ES-I3 (cell line): Measurements from ENCODE around the gene UBXN6.
A peak's percentile ranks its signal among the peaks of the same experiment; 100 is the strongest.

Experiments used
- H3K36me3 ChIP-seq: 2 replicates; pipeline ENCODE4 v1.6.1; 2013; ENCODE audit warnings: mild to moderate bottlenecking, low read length, control low read depth, moderate library complexity; ENCODE audit not compliant: insufficient read depth
- H3K4me1 ChIP-seq: 2 replicates; pipeline ENCODE4 v1.6.1; 2013; ENCODE audit warnings: mild to moderate bottlenecking, control low read depth, low read length; ENCODE audit not compliant: insufficient read depth
- H3K9ac ChIP-seq: 2 replicates; pipeline ENCODE4 v1.6.1; 2013; ENCODE audit warnings: low read depth, mild to moderate bottlenecking, low read length, moderate library complexity
- H3K9me3 ChIP-seq: 2 replicates; pipeline ENCODE4 v1.6.1; 2013; ENCODE audit warnings: mild to moderate bottlenecking, low read length, moderate library complexity; ENCODE audit not compliant: control insufficient read depth, insufficient read depth

The UBXN6 gene

DNA sequence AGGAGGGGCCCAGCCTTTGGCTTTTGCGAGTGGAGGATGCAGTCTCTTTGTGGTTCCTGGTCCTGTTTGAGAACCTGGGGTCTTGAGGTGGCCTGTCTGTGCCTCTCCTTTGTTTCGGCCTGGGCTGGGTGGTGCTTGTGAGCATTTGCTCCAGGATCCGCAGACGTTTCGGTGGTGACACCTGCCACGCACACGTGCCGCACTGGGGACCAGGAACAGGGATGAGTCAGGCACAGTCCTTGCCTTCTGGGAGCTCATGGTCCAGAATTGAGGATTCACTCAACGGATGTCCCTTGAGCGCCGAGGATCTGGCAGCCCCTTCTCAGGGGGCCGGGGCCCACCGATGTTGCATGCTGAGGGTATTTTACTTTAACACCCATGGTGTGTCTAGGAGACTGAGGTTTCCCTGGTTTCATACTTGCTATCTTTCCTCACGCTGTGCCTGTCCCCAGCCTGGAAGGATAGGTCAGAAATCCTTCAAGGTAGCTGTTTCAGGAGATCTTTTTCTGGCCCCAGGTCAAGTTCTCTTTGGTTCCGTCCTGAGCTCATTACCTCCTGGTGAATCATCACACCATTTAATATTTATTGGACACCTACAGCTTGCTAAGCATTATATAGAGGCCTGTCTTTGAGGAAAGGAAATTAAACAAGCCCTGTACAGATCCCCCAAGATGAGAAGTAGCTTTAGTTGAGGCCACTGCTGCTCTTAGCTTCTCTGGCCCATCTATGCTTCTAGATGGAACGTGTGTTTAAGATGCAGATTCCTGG is 19.6 kb upstream of the UBXN6 start:
- H3K36me3 ChIP-seq, result peaks cover 16% of the 10 kb centered on the region
- H3K4me1 ChIP-seq, result no peaks in the 10 kb centered on the region
- no peaks in the 10 kb centered on the region for H3K9me3 ChIP-seq
- no peak overlapping the region for H3K9ac ChIP-seq

DNA sequence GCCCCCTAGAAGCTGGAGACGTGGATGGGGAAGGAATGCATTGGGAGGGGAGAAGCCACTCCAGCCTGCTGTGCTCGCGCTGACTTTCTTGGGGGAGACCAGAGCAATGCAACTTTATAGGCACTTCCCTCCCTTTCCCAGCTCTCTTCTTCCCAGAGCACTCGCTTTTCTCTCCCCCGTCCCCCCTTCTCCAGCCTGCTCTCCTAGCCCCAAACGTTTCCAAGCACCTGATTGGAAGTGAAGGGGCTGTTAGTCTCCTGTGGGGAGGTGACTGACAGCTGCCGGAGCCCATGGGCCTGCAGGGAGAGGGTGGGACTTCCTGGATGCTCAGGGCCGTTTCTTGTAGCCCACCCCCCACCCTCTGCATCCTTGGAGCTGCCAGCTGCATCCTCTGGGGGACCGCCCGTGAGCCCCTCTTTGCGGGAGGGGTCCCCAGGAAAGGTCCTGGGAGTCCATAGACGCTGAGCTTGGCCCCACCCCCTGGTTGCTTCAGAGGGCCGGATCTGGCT is 17.0 kb upstream of the UBXN6 start:
- H3K36me3 ChIP-seq, result peaks cover 15% of the 10 kb centered on the region
- H3K9ac ChIP-seq, result peak overlapping the region; percentile 59
- no peaks in the 10 kb centered on the region for H3K9me3 ChIP-seq
- H3K4me1 ChIP-seq, result no peaks in the 10 kb centered on the region

GRCh38 chr19:4473763-4474513 is 16.3 kb upstream of the UBXN6 start:
- no peaks in the 10 kb centered on the region for H3K9me3 ChIP-seq
- H3K36me3 ChIP-seq, result peaks cover 15% of the 10 kb centered on the region
- no peaks in the 10 kb centered on the region for H3K4me1 ChIP-seq
- peak overlapping the region; percentile 59 for H3K9ac ChIP-seq

- Histone ChIP-seq H3K9me3 (no peaks in the 10 kb centered on the region), H3K36me3 (peaks cover 15% of the 10 kb centered on the region), H3K9ac (peak overlapping the region; percentile 79), H3K4me1 (no peaks in the 10 kb centered on the region)
Measured at GRCh38 chr19:4473011-4473762, 15.6 kb upstream of the UBXN6 start.

GRCh38 chr19:4472174-4472974 is 14.8 kb upstream of the UBXN6 start, which contains the start of gene HDGFL2:
TSS of gene HDGFL2 (plus strand) at chr19:4472297. CDS start at chr19:4472351, 54 bp downstream.
- Histone ChIP-seq H3K4me1 (no peaks in the 10 kb centered on the region), H3K9me3 (no peaks in the 10 kb centered on the region)

DNA sequence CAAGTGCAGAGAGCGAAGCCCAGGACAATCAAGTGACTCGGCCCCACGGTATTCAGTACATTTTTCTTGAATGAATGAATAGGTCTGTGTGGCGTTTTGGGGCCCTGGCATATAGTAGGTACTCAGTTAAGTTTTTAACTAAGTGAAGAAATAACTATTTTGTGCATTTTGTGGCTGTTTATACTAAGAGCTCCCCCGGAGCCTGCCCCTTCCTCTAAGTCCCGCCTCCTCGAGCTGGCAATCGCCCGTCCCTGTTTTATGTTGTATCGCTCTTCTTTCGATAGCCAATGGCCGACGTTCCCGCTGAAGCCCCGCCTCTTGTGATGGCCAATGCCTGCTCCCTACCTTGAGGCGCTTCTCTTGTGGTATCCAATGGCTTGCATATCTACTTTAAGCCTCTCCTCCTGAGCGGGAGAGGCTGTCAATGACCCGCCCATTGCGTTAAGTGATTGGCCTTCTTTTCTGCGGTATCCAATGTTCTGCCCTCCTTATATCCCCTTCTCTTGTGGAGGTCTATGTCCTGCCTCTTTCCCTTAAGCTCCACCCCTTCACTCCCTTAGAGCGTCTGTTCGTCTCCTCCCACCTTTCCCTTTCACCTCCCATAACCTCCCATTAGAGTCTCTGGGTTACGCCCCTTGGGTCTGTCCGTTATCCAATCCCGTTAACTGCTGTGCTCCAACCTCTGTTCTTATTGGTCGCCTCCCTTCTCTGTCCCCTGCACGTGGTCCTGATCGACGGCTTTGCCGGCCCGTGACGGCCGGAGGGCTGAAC is 14.0 kb upstream of the UBXN6 start:
- Histone ChIP-seq H3K36me3 (peaks cover 10% of the 10 kb centered on the region), H3K9ac (peak overlapping the region; percentile 90), H3K9me3 (no peaks in the 10 kb centered on the region), H3K4me1 (no peaks in the 10 kb centered on the region)

More at GRCh38 chr19:4472174-4472974, 14.8 kb upstream of the UBXN6 start, which contains the start of gene HDGFL2:
- Histone ChIP-seq H3K36me3 (peaks cover 14% of the 10 kb centered on the region), H3K9ac (peak within 1 kb of the TSS; percentile 90)

DNA sequence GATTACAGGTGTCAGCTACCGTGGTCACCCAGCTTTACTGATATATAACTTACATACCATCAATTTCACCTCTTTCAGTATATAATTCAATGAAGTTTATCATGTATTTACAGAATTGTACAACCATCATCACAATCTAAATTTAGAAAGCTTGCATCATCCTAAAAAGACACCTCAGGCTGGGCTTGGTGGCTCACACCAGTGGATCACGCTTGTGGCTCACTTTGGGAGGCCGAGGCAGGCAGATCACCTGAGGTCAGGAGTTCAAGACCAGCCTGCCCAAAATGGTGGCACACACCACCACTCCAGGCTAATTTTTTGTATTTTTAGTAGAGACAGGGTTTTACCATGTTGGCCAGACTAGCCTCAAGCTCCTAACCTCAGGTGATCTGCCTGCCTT is 10.2 kb upstream of the UBXN6 start:
- H3K9me3 ChIP-seq, result no peaks in the 10 kb centered on the region
- H3K9ac ChIP-seq, result no peak overlapping the region
- no peaks in the 10 kb centered on the region for H3K36me3 ChIP-seq
- H3K4me1 ChIP-seq, result no peaks in the 10 kb centered on the region

DNA sequence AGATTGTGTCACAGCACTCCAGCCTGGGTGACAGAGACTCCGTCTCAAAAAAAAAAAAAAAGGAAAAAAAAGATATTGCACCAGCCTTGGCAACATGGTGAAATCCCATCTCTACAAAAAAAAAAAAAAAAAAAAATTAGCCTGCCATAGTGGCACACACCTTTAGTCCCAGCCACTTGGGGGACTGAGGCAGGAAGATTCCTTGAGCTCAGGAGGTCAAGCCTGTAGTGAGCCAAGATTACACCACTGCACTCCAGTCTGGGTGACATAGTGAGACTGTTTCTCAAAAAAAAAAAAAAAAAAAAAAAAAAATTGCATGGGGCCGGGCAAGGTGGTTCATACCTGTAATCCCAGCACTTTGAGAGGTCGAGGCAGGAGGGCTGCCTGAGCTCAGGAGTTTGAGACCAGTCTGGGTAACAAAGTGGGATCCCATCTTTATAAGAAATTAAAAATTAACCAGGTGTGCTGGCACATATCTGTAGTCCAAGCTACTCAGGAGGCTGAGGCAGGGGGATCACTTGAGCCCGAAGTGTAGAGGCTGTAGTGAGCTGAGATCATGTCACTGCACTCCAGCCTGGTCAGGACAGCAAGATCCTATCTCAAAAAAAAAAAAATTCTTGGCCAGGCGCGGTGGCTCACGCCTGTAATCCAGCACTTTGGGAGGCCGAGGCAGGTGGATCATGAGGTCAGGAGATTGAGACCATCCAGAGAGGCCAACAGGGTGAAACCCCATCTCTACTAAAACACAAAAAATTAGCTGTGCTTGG is 7.4 kb upstream of the UBXN6 start:
- Histone ChIP-seq H3K9ac (no peak overlapping the region), H3K36me3 (no peaks in the 10 kb centered on the region), H3K4me1 (no peaks in the 10 kb centered on the region), H3K9me3 (no peaks in the 10 kb centered on the region)

- Histone ChIP-seq H3K36me3 (no peaks in the 10 kb centered on the region), H3K9ac (peak overlapping the region; percentile 69; the same call in 1 of the 2 replicates), H3K9me3 (no peaks in the 10 kb centered on the region), H3K4me1 (no peaks in the 10 kb centered on the region; the same call in 1 of the 2 replicates)
Measured at GRCh38 chr19:4456843-4457653, 546 bp downstream of the UBXN6 start.

GRCh38 chr19:4456476-4456842 is 1.1 kb downstream of the UBXN6 start:
- no peaks in the 10 kb centered on the region for H3K36me3 ChIP-seq
- H3K9ac ChIP-seq, result peak overlapping the region; percentile 69; the same call in 1 of the 2 replicates
- no peaks in the 10 kb centered on the region; the same call in 1 of the 2 replicates for H3K4me1 ChIP-seq
- H3K9me3 ChIP-seq, result no peaks in the 10 kb centered on the region

DNA sequence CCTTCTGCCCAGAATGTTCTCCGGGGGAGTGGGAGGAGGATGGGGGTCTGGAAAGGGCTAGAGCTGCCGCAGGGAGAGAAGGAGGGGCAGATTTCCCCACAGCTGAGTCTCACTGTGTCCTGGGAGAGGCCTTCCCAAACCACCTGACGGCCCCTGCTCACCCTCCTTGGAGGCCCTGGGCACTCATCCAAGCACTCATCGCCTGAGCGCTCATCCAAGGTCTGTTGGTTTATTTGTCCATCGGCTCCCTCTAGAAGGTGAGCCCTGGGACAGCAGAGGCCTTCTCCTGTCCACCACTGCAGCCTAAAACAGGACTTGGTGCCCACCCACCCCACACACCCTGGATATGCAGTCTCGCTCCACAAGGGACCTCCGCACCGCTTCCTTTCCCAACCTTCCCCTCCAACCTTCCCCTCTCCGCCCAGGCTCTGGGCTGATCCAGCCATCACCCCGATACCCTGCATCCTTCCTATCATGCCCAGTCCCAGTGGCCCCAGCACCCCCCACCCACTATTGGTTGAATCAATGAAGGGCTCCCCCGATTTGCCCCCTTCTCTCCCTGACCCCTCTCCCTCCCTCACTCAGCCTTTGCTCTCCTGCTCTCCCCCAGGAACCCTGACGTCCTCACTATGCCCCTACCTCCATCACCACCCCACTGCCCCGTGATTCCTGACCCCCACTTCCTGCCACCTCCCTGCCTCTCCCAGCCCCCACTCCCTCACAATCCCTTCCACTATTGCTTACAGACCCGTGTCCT is 1.7 kb downstream of the UBXN6 start:
- Histone ChIP-seq H3K9me3 (no peaks in the 10 kb centered on the region), H3K9ac (peak overlapping the region; percentile 69; the same call in 1 of the 2 replicates), H3K4me1 (no peaks in the 10 kb centered on the region; the same call in 1 of the 2 replicates), H3K36me3 (no peaks in the 10 kb centered on the region)
